ENCODE measurements around the gene TTC28. TPM values are rescaled to one million over a fixed set of nuclear protein-coding genes. Genes with fewer than 3 reads are reported as not detected.

Gene TTC28
- total RNA-seq, 1 donor from 2014 or later = 19.1 TPM

DNA sequence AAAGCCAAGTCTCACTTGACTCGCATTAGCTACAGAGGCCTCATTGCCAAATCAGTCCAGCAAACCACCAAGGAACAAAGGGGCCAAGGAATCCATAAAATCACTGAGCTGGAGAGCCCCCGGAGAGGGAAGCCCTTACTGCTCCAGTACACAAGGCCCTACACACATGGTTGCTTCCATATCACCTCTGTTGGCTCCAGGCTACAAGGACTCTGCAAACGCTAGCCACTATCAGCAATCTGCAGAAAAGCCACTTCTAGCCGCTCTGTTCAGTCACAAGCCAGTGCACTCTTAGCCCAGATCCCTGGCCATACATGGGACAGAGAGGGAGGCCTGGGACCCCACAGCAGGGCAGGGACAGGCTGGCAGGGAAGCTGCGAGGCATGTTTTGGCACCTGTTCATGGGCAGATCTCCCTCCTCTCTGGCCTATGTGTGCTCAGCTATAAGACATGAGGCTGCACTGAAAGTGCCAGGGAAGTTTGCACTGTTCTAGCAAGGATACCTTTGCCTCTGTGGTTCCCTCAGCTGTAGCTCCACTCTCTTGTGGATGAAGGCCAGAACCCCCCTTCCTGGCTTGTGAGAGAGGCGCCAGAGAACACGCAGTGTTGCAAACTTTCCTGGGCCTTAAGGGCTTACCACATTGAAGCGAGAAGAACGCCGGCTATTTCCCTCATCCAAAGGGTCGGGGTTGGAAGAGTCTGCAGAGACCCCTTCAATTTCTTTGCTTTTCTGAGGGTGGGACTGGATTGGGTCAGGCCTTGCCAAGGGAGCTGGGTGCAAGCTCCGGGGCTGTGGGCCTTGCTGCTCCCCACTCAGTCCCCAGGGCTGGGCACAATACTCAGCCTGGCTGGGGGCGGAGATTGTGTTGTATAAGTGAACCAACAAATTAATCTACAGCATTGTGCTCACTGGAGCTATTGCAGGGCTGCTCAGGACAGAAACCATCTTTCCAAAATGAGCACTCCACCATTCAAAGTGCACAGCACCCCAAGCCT, 651.9 kb downstream of the TTC28 start:
- DNase-seq (ENCODE audit: low spot score) = peak; percentile 73
- intact Hi-C loops (cut with DNase I) = no loop called here

DNA sequence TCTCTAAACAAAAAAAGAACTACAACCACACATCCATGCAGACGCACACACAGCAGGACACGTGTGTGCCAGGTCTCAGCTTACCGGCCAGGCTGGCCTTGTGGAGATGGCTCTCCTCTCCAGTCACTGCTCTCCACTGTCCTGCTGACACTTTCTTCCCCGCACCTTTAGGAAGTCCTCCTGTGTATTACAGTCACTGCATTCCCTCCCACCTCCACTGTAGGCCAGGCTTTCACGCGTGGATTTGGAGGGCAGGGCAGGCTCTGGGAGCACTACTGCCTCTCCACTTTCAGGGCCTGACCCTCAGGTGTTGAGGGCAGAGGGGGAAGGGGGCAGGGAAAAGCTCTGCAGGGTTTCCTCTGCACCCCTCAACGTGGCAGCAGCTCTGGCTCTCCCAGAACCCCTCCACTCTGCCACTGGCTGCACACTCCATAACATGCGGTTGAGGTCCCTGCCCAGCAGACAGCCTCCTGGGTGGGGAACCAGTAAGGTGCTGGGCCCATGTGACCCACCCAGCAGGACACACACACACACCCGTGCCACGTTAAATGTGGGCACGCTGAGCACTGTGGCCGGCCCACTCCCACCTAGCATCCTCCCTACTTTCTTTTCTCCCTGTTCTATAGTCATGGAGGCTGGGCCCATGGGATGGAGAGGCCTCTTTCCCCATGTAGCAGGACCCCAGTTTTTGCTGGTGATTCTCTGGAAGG, 653.6 kb downstream of the TTC28 start:
- intact Hi-C loops (cut with DNase I) = no loop called here
- DNase-seq (ENCODE audit: low spot score) = no peak

DNA sequence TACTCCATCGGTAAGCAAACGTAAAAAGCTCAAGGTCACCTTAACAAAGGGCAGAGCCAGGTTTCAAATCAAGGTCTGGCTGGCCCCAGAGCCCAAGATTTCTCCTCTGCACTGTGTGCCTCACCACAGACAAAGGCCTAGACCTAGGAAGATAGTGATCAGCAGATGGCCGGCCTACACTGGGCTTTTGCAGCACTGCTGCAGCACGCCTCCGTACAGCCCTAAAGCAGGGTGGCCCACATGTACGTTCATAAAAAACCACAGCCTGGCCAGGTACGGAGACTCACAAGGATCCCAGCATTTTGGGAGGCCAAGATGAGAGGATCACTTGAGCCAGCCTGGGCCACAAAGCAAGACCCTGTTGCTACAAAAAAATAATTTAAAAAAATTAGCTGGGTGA, 654.3 kb downstream of the TTC28 start:
- intact Hi-C loops (cut with DNase I) = no loop called here
- DNase-seq (ENCODE audit: low spot score) = no peak

DNA sequence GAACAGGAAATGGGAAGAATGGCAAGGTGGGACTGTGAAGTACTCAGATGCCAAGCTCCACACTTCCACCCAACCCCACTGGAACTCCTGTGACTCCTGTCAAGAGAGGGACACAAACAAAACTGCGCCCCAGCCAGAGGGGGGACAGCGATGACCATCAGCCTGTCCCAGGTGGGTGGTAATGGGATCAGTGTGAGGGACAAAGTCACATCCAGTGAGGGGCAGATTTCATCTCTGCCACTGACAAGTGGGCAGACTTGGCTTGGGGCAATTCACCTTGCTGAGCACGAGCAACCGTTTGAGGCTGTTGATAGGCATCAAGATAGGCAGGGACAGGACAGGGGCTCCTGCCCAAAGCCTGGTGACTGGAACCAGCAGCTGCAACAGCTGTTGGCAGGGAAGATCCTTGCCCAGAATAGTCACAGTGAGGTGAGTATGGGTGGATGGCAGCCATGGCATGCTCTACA, 655.2 kb downstream of the TTC28 start:
- peak; percentile 74 for DNase-seq (ENCODE audit: low spot score)
- intact Hi-C loops (cut with DNase I) = no loop called here

DNA sequence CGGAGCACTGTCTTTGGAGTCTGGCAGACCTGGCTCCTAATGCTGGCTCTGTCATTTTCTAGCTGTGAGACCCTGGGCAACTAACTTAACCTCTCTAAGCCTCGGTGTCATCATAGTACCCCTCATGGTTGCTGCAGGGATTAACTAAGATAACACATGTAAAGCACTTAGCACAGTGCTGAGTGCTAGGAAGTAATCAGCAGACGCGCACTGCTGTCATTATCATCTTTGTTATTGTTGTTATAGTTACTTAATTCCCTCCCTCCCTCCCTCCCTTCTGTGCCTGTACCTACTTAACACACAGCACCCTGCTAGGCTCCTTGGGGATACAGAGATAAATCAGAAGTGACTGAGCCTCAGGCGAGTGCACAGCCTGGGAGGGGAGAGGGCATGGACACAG, 655.9 kb downstream of the TTC28 start:
- no peak for DNase-seq (ENCODE audit: low spot score)
- intact Hi-C loops (cut with DNase I) = no loop called here

DNA sequence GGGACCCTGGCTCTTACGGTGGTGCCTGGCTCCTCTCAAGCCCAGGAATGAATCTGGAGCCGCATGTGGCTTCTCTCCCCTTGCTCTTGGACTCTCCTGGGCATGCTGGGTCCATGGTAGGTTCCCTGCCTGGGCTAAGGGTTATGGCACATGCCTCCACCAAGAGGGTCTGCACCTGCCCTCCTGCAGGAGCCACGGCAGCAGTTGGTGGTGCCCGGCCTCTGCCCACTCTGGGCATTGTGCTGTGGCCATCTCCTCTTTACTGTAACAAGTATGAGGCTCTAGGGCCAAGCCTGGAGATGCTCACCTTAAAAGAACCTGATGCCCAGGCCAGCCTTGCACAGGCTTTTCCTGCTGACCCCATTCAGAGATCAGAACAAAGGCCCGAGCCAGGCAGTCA, 656.6 kb downstream of the TTC28 start:
- intact Hi-C loops (cut with DNase I) = no loop called here
- peak; percentile 53 for DNase-seq (ENCODE audit: low spot score)

DNA sequence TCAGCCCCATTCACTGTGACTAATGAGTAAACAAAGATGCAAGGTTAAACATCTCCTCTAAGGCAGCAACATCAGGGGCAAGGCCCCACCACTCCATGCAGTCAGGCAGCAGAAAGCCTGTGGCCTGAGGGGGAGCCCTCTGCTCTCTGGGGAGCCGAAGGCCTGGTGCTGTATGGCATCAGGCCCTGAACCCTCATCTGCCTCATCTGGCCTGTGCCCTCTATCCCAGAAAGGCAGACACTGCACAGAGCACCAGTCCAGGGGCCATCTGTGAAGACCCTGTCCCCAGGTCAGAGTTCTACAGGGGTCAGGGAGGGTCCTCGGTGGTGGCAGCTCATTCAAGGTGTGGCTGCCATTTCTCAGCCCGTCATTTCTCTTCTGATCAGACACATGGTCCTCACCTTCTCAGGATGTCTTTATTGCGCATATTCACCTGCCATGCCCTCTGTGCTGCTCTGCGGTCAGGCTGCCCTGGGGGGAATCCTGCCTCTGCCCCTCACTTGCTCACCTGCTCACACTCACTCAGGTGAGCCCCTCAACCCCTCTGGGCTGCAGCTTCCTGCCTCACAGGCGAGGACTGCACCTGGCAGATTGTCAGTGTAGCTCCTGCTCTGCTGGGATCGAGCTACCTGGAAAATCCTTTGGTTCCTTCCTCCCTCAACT, 657.5 kb downstream of the TTC28 start:
- peak; percentile 47 for DNase-seq (ENCODE audit: low spot score)
- intact Hi-C loops (cut with DNase I) = loop anchor here (2.0 kb wide), 1 partner anchor 571 kb away; no protein-coding TSS in a partner anchor

DNA sequence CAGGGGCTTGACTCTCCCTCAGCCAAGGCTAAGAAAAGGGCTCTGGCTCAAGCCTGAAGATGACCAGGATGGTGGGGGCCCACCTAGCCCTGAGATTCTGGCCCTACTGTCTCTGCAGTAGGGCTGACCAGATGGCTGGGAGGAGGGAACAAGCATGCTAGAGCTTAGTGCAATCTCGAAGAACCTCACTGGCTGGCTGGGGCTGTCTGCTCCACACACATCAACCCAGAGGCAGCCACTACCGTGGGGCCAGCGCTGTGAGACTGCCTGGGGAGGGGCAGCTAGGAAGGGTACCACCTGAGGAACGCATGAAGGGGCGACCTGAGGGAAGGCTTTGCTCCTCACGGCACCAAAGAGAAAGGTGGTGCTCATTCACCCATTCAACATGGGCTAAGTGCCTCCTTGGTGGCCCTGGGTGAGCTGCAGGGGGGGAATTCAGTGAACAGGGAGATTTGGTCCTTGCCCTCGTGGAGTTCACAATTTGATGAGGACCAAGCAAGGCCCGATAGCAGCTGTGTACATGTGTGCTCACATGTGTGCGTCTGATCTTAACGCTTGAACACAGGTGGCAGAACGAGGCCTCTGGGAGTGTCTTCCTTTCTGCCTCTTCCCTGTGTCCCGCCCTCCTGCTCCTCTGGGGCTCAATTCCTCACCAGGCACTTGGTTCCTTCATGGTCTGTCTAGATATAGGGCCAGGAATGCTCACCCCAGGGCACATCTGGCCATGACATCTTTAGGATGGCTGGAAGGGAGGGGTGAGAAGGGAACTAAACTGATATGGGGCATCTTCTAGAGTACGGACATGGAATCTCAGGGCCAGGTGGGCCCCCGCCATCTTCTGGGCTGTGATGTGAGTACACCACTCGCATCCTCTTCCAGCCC, 658.3 kb downstream of the TTC28 start:
- DNase-seq (ENCODE audit: low spot score) = peak; percentile 66
- intact Hi-C loops (cut with DNase I) = loop anchor here (2.0 kb wide), 1 partner anchor 571 kb away; no protein-coding TSS in a partner anchor

DNA sequence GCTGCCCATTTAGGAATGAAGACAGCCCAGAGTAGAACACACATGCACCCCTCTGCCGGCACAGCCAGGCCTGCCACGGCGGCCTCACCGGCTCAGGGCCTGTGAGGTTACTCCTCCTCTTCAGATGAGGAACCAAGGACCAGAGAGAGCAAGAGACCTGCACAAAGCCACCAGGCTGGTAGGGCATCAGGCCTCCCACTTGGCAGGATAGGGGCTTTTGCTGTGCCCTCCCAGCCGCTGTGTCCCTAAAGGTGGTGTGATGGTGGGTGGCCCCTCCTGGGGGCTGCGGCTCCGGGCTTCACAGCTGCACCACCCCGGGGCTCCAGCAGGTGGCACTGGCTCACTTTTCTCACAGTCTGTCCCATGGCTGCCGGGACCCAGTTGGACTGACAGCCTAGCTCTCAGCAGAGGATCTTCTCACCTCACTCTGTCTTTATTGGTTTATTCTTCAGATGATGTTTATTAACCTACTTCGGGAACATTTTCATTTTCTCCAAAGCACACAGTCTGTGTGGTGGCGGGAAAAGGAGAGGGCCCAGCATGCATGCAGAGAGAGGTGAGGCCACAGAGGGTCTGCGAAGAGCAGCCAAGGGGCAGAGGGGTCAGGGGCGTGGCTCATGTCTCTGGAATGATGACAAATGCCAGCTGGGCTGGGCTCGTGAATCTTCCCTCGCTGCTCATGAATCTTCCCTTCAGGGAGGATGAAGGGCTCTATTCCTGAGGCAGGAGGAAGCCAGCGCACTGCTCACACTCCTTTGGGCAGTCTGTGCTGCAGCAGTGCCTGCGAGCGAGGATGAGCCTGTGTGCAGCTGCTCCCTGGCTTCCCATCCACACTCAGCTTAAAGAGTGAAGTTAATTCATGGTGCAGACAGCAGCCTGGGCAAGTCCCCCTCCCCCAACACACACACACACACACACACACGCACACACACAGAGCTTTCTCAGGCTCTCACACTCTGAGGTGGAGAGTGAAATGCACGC, 659.5 kb downstream of the TTC28 start:
- DNase-seq (ENCODE audit: low spot score) = peak; percentile 84
- intact Hi-C loops (cut with DNase I) = loop anchor here (2.0 kb wide), 1 partner anchor 573 kb away; no protein-coding TSS in a partner anchor

DNA sequence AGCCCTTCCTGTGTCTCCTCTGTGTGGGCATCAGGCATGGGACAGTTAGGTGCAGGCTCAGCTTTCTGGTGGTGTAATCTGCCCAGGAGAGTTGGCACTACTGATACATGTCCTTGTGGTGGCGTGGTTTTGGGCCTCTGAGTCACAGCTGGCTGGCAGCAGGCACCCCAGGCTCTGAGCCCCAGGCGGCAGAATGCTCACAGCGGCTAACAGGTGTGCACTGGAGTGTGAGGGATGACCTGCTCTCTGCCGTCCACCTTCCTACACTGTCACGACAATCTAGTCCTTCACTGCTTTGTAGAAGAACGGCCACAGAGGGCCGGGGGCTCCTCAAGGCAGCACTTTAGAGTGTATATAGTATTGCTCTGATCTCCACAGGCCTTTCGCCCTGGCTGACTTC, 660.3 kb downstream of the TTC28 start:
- intact Hi-C loops (cut with DNase I) = no loop called here
- DNase-seq (ENCODE audit: low spot score) = peak; percentile 74

DNA sequence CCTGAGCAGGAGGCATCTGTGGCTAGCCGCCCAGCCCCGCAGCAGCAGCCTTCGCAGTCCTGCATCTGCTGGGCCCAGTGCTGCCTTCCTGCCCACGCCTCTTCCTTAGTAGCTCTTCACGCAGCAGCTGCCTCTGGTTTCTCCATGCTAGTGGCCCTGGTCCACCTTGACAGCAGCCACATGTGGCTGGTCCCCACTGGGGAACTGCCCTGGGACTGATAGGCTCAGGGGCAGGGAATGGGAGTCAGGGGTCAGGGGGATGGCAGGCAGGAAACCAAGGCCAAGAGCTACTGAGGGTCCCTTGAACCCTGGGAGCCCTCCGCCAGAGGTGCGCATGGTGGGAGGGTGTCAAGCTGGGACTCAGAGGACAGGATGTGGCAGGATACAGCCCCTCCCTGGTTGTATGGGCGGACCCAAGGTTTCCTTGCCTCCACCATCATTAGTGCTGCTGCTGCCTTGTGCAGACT, 661.1 kb downstream of the TTC28 start:
- intact Hi-C loops (cut with DNase I) = no loop called here
- DNase-seq (ENCODE audit: low spot score) = peak; percentile 63

DNA sequence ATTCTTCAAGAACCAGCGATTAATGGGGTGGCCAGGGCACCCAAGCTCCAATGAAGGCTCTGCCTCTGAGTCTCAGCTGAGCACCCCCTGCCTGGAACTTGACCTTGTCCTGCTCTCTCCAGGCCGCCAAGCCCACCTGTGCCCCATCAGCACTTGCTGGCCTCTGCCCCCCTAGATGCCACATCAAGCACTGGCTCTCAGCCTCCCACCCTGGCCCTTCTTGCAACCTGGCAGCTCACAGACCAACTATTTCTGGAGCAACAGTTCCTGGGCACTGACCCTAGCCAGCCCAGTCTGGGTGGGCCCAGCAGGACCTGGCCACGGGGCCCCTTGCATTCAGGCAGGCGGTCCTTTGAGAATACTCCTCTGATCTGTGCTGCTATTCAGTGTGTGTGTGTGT, 661.8 kb downstream of the TTC28 start:
- peak; percentile 65 for DNase-seq (ENCODE audit: low spot score)

DNA sequence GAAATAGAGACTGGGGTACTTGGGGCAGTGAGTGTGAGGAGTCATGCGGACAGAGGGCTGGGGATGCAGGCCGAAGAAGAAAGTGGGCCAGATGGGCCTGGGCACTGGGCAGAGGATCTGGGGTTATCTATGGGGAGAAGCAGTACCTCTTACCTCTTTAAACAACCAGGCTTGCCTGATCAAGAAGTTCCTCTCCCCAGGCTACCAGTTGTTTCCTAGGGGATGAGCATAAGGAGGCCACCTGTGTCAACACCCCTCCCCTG, 662.2 kb downstream of the TTC28 start:
- peak; percentile 56 for DNase-seq (ENCODE audit: low spot score)

More for the DNA sequence above, 661.8 kb downstream of the TTC28 start:
- intact Hi-C loops (cut with DNase I) = no loop called here

DNA sequence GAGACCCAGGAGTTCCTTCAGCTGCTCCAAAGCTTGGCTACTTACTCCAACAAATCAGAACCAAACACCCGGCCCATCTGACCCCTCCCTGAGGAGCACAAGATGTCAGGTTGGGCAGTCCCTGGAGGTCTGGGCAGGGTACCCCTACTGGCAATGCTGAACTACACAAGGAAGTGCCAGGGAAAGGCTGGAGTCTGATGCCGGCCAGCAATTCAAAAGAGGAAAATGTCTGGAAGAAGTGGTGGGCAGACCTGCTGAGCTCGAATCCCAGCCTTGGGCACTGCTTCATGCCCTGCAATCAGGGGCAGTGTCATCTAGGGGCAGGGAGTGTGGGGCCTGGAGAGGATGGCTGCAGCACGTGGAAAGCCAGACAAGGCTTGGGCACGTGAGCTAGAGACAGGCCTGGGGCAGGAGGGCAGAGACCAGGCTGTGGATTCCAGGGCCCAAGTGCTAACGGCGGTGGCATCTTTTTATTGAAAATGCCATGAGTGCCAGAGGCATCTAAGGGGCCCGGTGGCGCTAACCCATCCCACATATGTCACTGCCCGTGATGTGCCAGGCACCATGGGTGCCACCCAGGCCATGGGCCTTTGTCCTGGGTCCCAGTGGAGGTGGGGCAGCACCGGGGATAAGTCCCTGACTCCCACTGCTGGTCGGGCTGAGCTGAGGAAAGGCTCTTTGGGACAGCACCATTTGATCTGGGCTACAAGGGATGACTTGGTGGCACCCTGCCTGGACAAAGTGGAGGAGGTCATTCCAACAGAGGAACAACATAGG, 662.7 kb downstream of the TTC28 start:
- intact Hi-C loops (cut with DNase I) = no loop called here
- DNase-seq (ENCODE audit: low spot score) = peak; percentile 60

More for the DNA sequence above, 662.2 kb downstream of the TTC28 start:
- intact Hi-C loops (cut with DNase I) = no loop called here

DNA sequence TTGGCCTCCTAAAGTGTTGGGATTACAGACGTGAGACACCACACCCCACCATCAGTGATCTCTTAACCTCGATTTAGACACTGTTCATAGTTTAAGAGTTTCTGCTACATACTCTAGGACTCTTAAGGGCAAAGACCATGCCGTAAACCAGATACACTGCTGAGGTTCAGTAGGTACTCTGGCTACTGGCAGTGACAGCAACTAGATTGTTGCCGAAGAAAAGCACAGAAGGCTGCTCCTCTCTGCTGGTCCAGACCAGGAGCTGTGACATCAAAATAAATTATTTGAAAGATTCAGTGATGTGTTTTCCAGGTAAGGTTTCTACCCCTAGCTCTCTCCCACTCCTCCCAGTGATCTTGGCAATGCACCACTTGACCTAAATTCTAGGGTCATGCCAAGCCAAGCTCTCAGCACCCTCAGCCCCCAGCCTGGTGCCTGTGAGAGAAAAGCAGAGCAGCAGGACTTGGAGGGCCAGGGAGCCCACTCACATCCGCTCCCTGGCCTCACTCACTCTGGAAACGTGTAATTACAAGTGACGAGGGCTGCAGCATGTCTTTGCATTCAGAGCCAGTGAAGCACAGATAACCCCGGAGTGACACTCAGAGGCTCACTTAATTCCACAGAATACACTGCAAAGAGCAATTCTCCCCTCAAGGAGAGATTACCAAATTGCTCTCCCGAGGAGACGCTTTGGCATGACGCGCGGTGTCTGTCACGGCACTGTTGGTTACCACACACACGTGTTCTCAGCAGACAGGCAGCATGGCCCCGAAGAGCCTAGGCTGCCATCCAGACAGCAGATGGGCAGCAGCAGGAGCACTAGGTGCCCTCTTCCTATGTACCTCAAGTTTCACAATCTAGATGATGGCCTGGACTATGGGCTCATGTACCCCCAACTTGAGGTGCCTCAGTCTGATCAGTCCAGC, 663.7 kb downstream of the TTC28 start:
- DNase-seq (ENCODE audit: low spot score) = peak; percentile 67

DNA sequence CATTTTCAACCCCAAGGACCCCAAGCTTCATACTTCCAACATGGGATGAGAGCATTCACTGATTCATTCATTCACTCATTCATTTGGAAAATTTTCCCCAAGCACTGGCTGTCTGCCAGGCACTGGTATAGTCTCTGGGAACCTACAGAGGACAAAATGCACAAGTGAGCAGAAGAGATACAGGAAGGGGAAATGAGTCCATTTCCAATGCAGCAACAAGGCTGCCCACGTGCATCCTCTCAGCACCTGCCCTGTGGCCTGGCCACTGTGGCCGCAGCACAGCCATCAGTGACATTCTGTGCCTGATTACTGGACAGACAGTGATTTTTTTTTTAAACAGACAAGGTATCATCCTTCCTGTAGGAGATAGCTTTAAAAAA, 664.6 kb downstream of the TTC28 start:
- intact Hi-C loops (cut with DNase I) = no loop called here
- no peak for DNase-seq (ENCODE audit: low spot score)

More for the DNA sequence above, 663.7 kb downstream of the TTC28 start:
- intact Hi-C loops (cut with DNase I) = no loop called here

All from cardiac septum (tissue), 1 donor.